OCI-LY7 (cell line): ENCODE results near the gene ANKFY1. TPM values are rescaled to one million over a fixed set of nuclear protein-coding genes. Genes with fewer than 3 reads are reported as not detected.
A peak's percentile ranks its signal among the peaks of the same experiment; 100 is the strongest.

Experiments used
- BruUV-seq: library from RNA; stranded (reverse); fragments of 400-500 nt; replicated peaks from 2 replicates; lab custom pipeline; 2021; lab: Mats Ljungman, UMichigan
- CTCF ChIA-PET: fragments of 300-600 bp; sonication (Branson Sonifier 250); formaldehyde crosslinking; loops from one replicate; lab custom pipeline; 2022; ENCODE audit warnings: antibody characterized with exemption; ENCODE audit not compliant: unreplicated experiment; lab: Charles Lee
- POLR2A ChIA-PET: fragments of 300-600 bp; sonication (Branson Sonifier 250); formaldehyde crosslinking; loops from one replicate; lab custom pipeline; 2022; ENCODE audit warnings: antibody characterized with exemption; lab: Charles Lee
- DNase-seq: peaks from one replicate; pipeline ENCODE4 v3.0.0-alpha.2; 2015; ENCODE audit warnings: low spot score
- H2AFZ ChIP-seq: fragments of 200-600 bp; sonication (generic), shearing (Covaris generic); 2 replicates; pipeline ENCODE4 v1.6.1; 2014; ENCODE audit warnings: mild to moderate bottlenecking, antibody characterized with exemption, low read length, moderate library complexity
- H3K27ac ChIP-seq: fragments of 200-600 bp; sonication (generic); 2 replicates; pipeline ENCODE4 v1.5.1; 2014; ENCODE audit warnings: mixed run types, low read depth, mild to moderate bottlenecking, moderate library complexity, low read length, inconsistent platforms; ENCODE audit not compliant: poor library complexity, severe bottlenecking
- H3K36me3 ChIP-seq: fragments of 200-600 bp; sonication (generic); 2 replicates; pipeline ENCODE4 v1.6.1; 2014; ENCODE audit warnings: mild to moderate bottlenecking, antibody characterized with exemption, low read length, moderate library complexity, mixed read lengths; ENCODE audit not compliant: insufficient read depth
- H3K4me1 ChIP-seq: fragments of 200-600 bp; sonication (generic); 2 replicates; pipeline ENCODE4 v1.5.1; 2014; ENCODE audit warnings: mild to moderate bottlenecking, low read length; ENCODE audit not compliant: insufficient read depth, poor library complexity, severe bottlenecking
- H3K4me2 ChIP-seq: fragments of 200-600 bp; sonication (generic); 2 replicates; pipeline ENCODE4 v1.6.1; 2014; ENCODE audit warnings: mild to moderate bottlenecking, low read length
- H3K4me3 ChIP-seq: fragments of 200-600 bp; sonication (generic); 2 replicates; pipeline ENCODE4 v1.5.1; 2014; ENCODE audit warnings: mild to moderate bottlenecking, low read depth, low read length; ENCODE audit not compliant: poor library complexity, severe bottlenecking
- H3K79me2 ChIP-seq: fragments of 200-600 bp; sonication (generic); 2 replicates; pipeline ENCODE4 v1.6.1; 2016; ENCODE audit warnings: low read depth, mild to moderate bottlenecking, low read length, moderate library complexity, mixed read lengths; ENCODE audit not compliant: insufficient read depth
- H3K9me2 ChIP-seq: fragments of 200-600 bp; sonication (generic); 2 replicates; pipeline ENCODE4 v1.6.1; 2016; ENCODE audit warnings: mild to moderate bottlenecking, low read length, mixed read lengths; ENCODE audit not compliant: insufficient read depth
- H3K9me3 ChIP-seq: fragments of 200-600 bp; sonication (generic); 2 replicates; pipeline ENCODE4 v1.6.1; 2014; ENCODE audit warnings: mild to moderate bottlenecking, mixed run types, low read length, mixed read lengths
- H4K20me1 ChIP-seq: fragments of 200-600 bp; sonication (generic); 2 replicates; pipeline ENCODE4 v1.6.1; 2014; ENCODE audit warnings: mild to moderate bottlenecking, antibody characterized with exemption, low read length, moderate library complexity, mixed read lengths; ENCODE audit not compliant: insufficient read depth
- EZH2phosphoT487 ChIP-seq: fragments of 200-600 bp; sonication (generic); IDR thresholded peaks from 2 replicates; pipeline ENCODE4 v1.6.1; 2018; ENCODE audit warnings: low read depth, borderline replicate concordance, mild to moderate bottlenecking, mixed run types, antibody characterized with exemption, low read length, moderate library complexity, mixed read lengths
- intact Hi-C: fragments of 100-400 bp; cut with micrococcal nuclease; formaldehyde crosslinking; loops from one replicate; pipeline ENCODE4 v1.10.0; 2022; ENCODE audit not compliant: unreplicated experiment
- total RNA-seq, 2 experiments: library from RNA; depleted of rRNA in 1 of 2; stranded (reverse); fragments of >200 nt in 1 of 2; shearing (Covaris generic) in 1 of 2; gene quantifications; 2 replicates each; pipeline ENCODE4 v1.2.3, GENCODE V29; 2014 to 2022
- TF ChIP-seq, protein P1 (sequence below): fragments of 200-600 bp; sonication (generic); conservative IDR thresholded peaks from 2 replicates; pipeline ENCODE4 v1.5.1; 2014; ENCODE audit warnings: mild to moderate bottlenecking, antibody characterized with exemption, low read length, moderate library complexity, mixed read lengths

ANKFY1 gene
- total RNA-seq, 2 experiments from 2014 or later: 25.9 to 56.7 TPM

- TF ChIP-seq, protein P1, sequence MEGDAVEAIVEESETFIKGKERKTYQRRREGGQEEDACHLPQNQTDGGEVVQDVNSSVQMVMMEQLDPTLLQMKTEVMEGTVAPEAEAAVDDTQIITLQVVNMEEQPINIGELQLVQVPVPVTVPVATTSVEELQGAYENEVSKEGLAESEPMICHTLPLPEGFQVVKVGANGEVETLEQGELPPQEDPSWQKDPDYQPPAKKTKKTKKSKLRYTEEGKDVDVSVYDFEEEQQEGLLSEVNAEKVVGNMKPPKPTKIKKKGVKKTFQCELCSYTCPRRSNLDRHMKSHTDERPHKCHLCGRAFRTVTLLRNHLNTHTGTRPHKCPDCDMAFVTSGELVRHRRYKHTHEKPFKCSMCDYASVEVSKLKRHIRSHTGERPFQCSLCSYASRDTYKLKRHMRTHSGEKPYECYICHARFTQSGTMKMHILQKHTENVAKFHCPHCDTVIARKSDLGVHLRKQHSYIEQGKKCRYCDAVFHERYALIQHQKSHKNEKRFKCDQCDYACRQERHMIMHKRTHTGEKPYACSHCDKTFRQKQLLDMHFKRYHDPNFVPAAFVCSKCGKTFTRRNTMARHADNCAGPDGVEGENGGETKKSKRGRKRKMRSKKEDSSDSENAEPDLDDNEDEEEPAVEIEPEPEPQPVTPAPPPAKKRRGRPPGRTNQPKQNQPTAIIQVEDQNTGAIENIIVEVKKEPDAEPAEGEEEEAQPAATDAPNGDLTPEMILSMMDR: peak; percentile 91
- no peak for TF ChIP-seq EZH2phosphoT487
- intact Hi-C loops: loop anchor here (1.0 kb wide), 1 partner anchor 213 kb away; no protein-coding TSS in a partner anchor
- Histone ChIP-seq H3K4me2 (no peak overlapping the region), H3K9me3 (no peaks in the 10 kb centered on the region), H3K79me2 (no peaks in the 10 kb centered on the region), H3K36me3 (peaks cover 75% of the 10 kb centered on the region), H4K20me1 (no peaks in the 10 kb centered on the region), H3K9me2 (no peaks in the 10 kb centered on the region), H3K27ac (no peak overlapping the region), H2AFZ (no peak overlapping the region), H3K4me1 (no peaks in the 10 kb centered on the region), H3K4me3 (no peak overlapping the region)
- ChIA-PET POLR2A (interaction anchor here (0.6 to 1.0 kb wide), 4 partner anchors 36 to 175 kb away, joined by 3 to 5 read pairs (median 3); no protein-coding TSS in a partner anchor), CTCF (interaction anchor here (0.6 kb wide), 1 partner anchor 44 kb away, joined by 3 read pairs; no protein-coding TSS in a partner anchor)
- no TSS peak for BruUV-seq
- peak; percentile 75 for DNase-seq
These were observed 63.9 kb downstream of the ANKFY1 start for GRCh38 chr17:4199818-4200402.

- intact Hi-C loops: loop anchor here (1.0 kb wide), 1 partner anchor 214 kb away; no protein-coding TSS in a partner anchor
- H3K4me1 ChIP-seq: no peaks in the 10 kb centered on the region
- H2AFZ ChIP-seq: no peak overlapping the region
- POLR2A ChIA-PET: no interaction called here
- CTCF ChIA-PET: no interaction called here
- TF ChIP-seq, protein P1: no peak
- no peak for TF ChIP-seq EZH2phosphoT487
- H3K4me2 ChIP-seq: no peak overlapping the region
- H4K20me1 ChIP-seq: no peaks in the 10 kb centered on the region
- DNase-seq: no peak
- no TSS peak for BruUV-seq
- no peaks in the 10 kb centered on the region for H3K9me3 ChIP-seq
- H3K27ac ChIP-seq: no peak overlapping the region
- H3K4me3 ChIP-seq: no peak overlapping the region
- H3K36me3 ChIP-seq: peaks cover 74% of the 10 kb centered on the region
- no peaks in the 10 kb centered on the region for H3K79me2 ChIP-seq
- H3K9me2 ChIP-seq: no peaks in the 10 kb centered on the region
These were observed 64.8 kb downstream of the ANKFY1 start for GRCh38 chr17:4198995-4199394.

GRCh38 chr17:4195306-4195705 lies 68.5 kb downstream of the ANKFY1 start:
- no peak for DNase-seq
- no TSS peak for BruUV-seq
- intact Hi-C loops: no loop called here

More at GRCh38 chr17:4195306-4195705, 68.5 kb downstream of the ANKFY1 start:
- CTCF ChIA-PET: no interaction called here
- H3K27ac ChIP-seq: no peak overlapping the region
- H3K9me2 ChIP-seq: no peaks in the 10 kb centered on the region
- no peak overlapping the region for H3K4me3 ChIP-seq
- POLR2A ChIA-PET: no interaction called here
- no peaks in the 10 kb centered on the region for H4K20me1 ChIP-seq
- TF ChIP-seq, protein P1: no peak
- no peak for TF ChIP-seq EZH2phosphoT487
- no peaks in the 10 kb centered on the region for H3K79me2 ChIP-seq
- H3K4me2 ChIP-seq: no peak overlapping the region
- peaks cover 68% of the 10 kb centered on the region for H3K36me3 ChIP-seq
- H2AFZ ChIP-seq: no peak overlapping the region
- H3K4me1 ChIP-seq: no peaks in the 10 kb centered on the region
- H3K9me3 ChIP-seq: no peaks in the 10 kb centered on the region
